HepG2 (cell line): Measurements from ENCODE around the gene MRPL20. TPM values are rescaled to one million over a fixed set of nuclear protein-coding genes. Genes with fewer than 3 reads are reported as not detected.

Source experiments
- AGO2 ChIP-seq: fragments of 200-400 bp; formaldehyde crosslinking; optimal IDR thresholded peaks from 2 replicates; pipeline ENCODE3; 2017; ENCODE audit warnings: mild to moderate bottlenecking, low read depth, low read length, moderate library complexity
- DRAP1 ChIP-seq: IDR thresholded peaks from 2 replicates; pipeline ENCODE4 v1.6.1; 2016; ENCODE audit warnings: missing genetic modification reagents, missing compliant biosample characterization
- E2F2 ChIP-seq: sonication (generic); formaldehyde crosslinking; IDR thresholded peaks from 2 replicates; pipeline ENCODE4 v1.4.0; 2020; ENCODE audit warnings: missing genetic modification reagents, borderline replicate concordance
- FIP1L1 ChIP-seq: fragments of 200-400 bp; formaldehyde crosslinking; IDR thresholded peaks from 2 replicates; pipeline ENCODE4 v1.6.1; 2018; ENCODE audit warnings: low read depth, mild to moderate bottlenecking, low read length, moderate library complexity, borderline replicate concordance; ENCODE audit not compliant: insufficient read depth
- FOXP1 ChIP-seq, 2 experiments: fragments of 450-650 bp in 1 of 2; IDR thresholded peaks; 2 replicates each; pipeline ENCODE4 v1.6.1; 2017 to 2018; ENCODE audit warnings: antibody characterized with exemption in 1 of 2
- GPBP1L1 ChIP-seq: sonication (generic); formaldehyde crosslinking; IDR thresholded peaks from 2 replicates; pipeline ENCODE4 v1.5.0; 2020; ENCODE audit warnings: mild to moderate bottlenecking, missing genetic modification reagents
- PRDM10 ChIP-seq: sonication (generic); formaldehyde crosslinking; IDR thresholded peaks from 2 replicates; pipeline ENCODE4 v1.4.0; 2020; ENCODE audit warnings: low read depth, missing genetic modification reagents
- RFX3 ChIP-seq: IDR thresholded peaks from 2 replicates; pipeline ENCODE4 v1.6.1; 2016; ENCODE audit warnings: missing biosample characterization, missing genetic modification reagents
- RXRB ChIP-seq: IDR thresholded peaks from 2 replicates; pipeline ENCODE4 v1.6.1; 2016; ENCODE audit warnings: borderline replicate concordance, missing genetic modification reagents, missing compliant biosample characterization
- SP4 ChIP-seq: sonication (generic); formaldehyde crosslinking; IDR thresholded peaks from 2 replicates; pipeline ENCODE4 v1.8.1; 2023; ENCODE audit warnings: mild to moderate bottlenecking, missing genetic modification reagents
- STAT6 ChIP-seq: sonication (generic); formaldehyde crosslinking; IDR thresholded peaks from 2 replicates; pipeline ENCODE4 v1.4.0; 2020; ENCODE audit warnings: missing genetic modification reagents, mild to moderate bottlenecking, borderline replicate concordance
- XRCC5 ChIP-seq: fragments of 200-400 bp; formaldehyde crosslinking; optimal IDR thresholded peaks from 2 replicates; pipeline ENCODE3; 2017; ENCODE audit warnings: mild to moderate bottlenecking, low read length
- ZBTB34 ChIP-seq: sonication (generic); formaldehyde crosslinking; IDR thresholded peaks from 2 replicates; pipeline ENCODE4 v1.8.0; 2022; ENCODE audit warnings: mild to moderate bottlenecking, missing genetic modification reagents
- ZKSCAN8 ChIP-seq: IDR thresholded peaks from 2 replicates; pipeline ENCODE4 v1.6.1; 2016; ENCODE audit warnings: borderline replicate concordance, missing genetic modification reagents, missing compliant biosample characterization
- ZMYM3 ChIP-seq: sonication (generic); formaldehyde crosslinking; IDR thresholded peaks from 2 replicates; pipeline ENCODE4 v1.5.1; 2020; ENCODE audit warnings: mild to moderate bottlenecking, missing genetic modification reagents
- ZMYM4 ChIP-seq: sonication (generic); formaldehyde crosslinking; IDR thresholded peaks from 2 replicates; pipeline ENCODE4 v1.8.1; 2023; ENCODE audit warnings: mild to moderate bottlenecking, missing genetic modification reagents
- ZNF124 ChIP-seq: sonication (generic); formaldehyde crosslinking; IDR thresholded peaks from 2 replicates; pipeline ENCODE4 v1.4.0; 2020; ENCODE audit warnings: missing genetic modification reagents
- ZNF205 ChIP-seq: IDR thresholded peaks from 2 replicates; pipeline ENCODE4 v1.6.1; 2018; ENCODE audit warnings: missing biosample characterization, missing genetic modification reagents
- ZNF296 ChIP-seq: sonication (generic); formaldehyde crosslinking; conservative IDR thresholded peaks from 2 replicates; pipeline ENCODE4 v1.5.0; 2020; ENCODE audit warnings: mild to moderate bottlenecking, missing genetic modification reagents
- polyA plus RNA-seq, 8 experiments: library from polyadenylated mRNA; depleted of rRNA in 3 of 8; stranded (reverse) in 7 of 8; unstranded in 1 of 8; fragments of >200 nt; fragmentation: Illumina TruSeq in 4 of 8; extraction: Trizol in 4 of 8; gene quantifications; 2 replicates each; pipeline versions ENCODE4 v1.2.1 to v1.2.3, GENCODE V29; 2011 to 2016; ENCODE audit warnings: low read depth in 4 of 8, missing spikeins in 1 of 8, mixed read lengths in 1 of 8; ENCODE audit not compliant: insufficient read depth in 1 of 8
- total RNA-seq, 5 experiments: library from RNA; depleted of rRNA; stranded (reverse); fragments of >200 nt; fragmentation: Illumina TruSeq; extraction: Trizol; gene quantifications; 2 replicates each; pipeline ENCODE4 v1.2.3, GENCODE V29; 2016; ENCODE audit warnings: low read depth in 1 of 5

The MRPL20 gene
- total and polyA plus RNA-seq, 2 of the 13 experiments (the other 11 are each of a cell fraction or from before 2014, with no cell fraction given) = 59.2 to 127 TPM

- TF ChIP-seq PRDM10 (CRISPR knock-in tag) (peak; percentile 62; the same call in 1 of the 2 replicates), AGO2 (peak; percentile 30), DRAP1 (peak; percentile 96), STAT6 (CRISPR knock-in tag) (0 out of 2 replicates have a peak, but pooled peaks have one; percentile 55), SP4 (CRISPR knock-in tag) (peak; percentile 49; the same call in 1 of the 2 replicates), ZNF296 (CRISPR knock-in tag) (no peak), E2F2 (CRISPR knock-in tag) (no peak), ZBTB34 (CRISPR knock-in tag) (no peak), ZNF124 (CRISPR knock-in tag) (peak; percentile 48; the same call in 1 of the 2 replicates), ZNF205 (peak; percentile 30; the same call in 1 of the 2 replicates), RFX3 (CRISPR knock-in tag) (no peak), ZMYM3 (CRISPR knock-in tag) (no peak), ZKSCAN8 (CRISPR knock-in tag) (no peak), XRCC5 (peak; percentile 87), FOXP1 (IDR thresholded peaks at IDR 0.05) (no peak), FOXP1 (CRISPR knock-in tag; IDR thresholded peaks at IDR 0.05) (no peak), ZMYM4 (CRISPR knock-in tag) (peak; percentile 63; the same call in 1 of the 2 replicates), FIP1L1 (no peak), GPBP1L1 (CRISPR knock-in tag) (no peak), RXRB (CRISPR knock-in tag) (peak; percentile 85)
Observed at GRCh38 chr1:1437904-1438376, 30.8 kb upstream of the MRPL20 start (continued).
